ENCODE data around the gene RMND1. TPM values are rescaled to one million over a fixed set of nuclear protein-coding genes. Genes with fewer than 3 reads are reported as not detected.

Gene RMND1
- 14.9 and 17.1 TPM in 2 replicates for total RNA-seq

DNA sequence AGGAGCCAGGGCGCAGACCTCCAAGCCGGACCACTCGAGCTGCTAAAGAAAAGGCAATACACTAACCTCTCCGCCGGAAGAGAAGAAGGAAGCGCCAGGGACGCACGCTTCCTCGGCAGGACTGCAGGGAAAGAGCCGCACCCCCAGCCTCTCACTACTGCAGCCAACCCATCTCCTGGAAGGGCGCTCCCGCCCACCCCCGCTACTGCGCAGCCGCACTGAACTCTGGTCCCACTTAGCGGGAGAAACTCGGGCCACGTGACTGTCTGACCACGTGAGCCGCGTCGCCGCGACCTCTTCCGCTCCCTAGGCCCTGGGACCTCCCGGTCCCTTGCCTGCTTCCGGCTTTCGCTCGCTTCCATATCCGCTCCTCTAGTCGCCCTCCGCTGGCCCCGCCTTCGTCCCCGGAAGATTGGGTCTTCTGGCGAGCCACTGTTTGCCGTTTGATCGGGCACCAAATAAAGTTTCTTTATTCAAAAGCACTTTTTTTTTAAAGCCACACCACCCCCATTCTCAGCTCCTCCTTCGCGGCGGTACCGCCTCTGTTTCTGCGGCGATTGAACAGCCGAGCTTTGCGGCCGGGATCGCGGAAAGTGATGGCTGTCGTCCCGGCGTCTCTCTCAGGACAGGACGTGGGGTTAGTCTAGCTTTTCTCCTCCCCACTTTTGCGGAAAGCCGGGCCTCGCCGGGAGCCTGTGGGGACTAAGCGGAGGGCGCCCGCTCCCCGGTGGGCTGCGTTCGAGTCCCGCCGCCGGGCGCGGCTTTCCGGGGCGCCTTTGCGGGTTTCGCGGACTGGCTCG is at the start of gene RMND1:
RMND1 (minus strand) TSS at position 177 of the 800 bp plus-strand sequence. CDS start 6,315 bp downstream, outside the sequence.
- intact Hi-C loops (cut with micrococcal nuclease), result loop anchor here (1.0 to 10.0 kb wide), 9 partner anchors 23 to 1550 kb away; partner anchors contain the start of genes FBXO5 and MTRF1L

DNA sequence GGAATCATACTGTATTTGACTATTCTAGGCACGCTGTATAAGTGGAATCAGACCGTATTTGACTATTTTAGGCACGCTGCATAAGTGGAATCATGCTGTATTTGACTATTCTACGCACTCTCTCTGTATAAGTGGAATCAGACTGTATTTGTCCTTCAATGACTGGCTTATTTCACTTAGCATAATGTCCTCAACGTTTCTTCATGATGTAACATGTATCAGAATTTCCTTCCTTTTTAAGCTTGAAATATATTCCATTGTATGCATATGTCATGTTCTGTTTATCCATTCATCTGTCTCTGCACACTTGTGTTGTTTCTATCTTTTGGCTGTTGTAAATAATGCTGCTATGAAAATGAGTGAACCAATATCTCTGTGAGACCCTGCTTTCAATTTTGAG is 47.6 kb upstream of the RMND1 start:
- intact Hi-C loops (cut with micrococcal nuclease), result no loop called here

DNA sequence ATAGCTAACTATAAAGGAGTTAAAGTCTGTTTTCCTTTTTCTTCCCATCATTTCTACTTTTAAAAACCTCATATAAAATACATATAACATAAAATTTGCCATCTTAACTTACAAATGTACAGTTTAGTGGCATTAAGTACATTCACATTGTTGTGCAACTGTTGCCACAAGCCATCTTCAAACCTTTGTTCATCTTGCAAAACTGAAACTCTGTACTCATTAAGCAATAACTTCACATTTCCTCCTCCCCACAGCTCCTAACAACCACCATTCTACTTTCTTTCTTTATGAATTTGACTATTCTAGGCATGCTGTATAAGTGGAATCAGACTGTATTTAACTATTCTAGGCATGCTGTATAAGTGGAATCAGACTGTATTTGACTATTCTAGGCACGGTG is 46.4 kb upstream of the RMND1 start:
- intact Hi-C loops (cut with micrococcal nuclease), result no loop called here

- intact Hi-C loops (cut with micrococcal nuclease), result no loop called here
Measured at GRCh38 chr6:151497905-151498304, 46.0 kb upstream of the RMND1 start.

DNA sequence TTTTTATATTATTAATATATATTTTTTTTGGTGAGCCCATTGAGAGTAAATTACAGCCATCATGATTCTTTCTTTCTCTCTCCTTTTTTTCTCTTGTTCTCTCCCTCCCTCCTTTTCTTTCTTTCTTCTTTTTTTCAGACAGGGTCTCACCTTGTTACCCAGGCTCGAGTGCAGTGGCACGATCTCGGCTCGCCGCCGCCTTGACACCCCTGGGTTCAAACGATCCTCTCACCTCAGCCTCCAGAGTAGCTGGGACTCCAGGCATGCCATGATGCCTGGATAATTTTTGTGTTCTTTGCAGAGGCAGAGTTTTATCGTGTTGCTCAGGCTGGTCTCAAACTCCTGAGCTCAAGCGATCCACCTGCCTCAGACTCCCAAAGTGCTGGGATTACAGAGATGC is 43.5 kb upstream of the RMND1 start:
- intact Hi-C loops (cut with micrococcal nuclease), result no loop called here

DNA sequence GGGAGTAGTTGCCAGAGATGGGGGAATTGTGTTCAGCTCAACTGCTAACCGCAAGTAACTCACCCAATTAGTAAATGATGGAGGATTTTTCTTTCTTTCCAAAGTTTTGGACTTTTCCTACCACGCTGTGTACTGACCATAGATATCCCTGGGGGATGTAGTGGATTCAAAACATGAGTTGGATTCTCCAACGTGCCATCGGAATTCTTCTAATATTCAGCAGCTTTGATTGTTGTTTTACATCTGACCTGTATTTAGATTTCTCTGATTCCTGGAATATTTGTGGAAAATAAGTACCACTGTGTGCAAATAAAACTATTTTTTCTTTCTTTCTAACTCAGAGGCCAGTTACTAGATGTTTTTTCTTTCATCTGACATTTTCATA is 43.0 kb upstream of the RMND1 start:
- intact Hi-C loops (cut with micrococcal nuclease), result no loop called here

DNA sequence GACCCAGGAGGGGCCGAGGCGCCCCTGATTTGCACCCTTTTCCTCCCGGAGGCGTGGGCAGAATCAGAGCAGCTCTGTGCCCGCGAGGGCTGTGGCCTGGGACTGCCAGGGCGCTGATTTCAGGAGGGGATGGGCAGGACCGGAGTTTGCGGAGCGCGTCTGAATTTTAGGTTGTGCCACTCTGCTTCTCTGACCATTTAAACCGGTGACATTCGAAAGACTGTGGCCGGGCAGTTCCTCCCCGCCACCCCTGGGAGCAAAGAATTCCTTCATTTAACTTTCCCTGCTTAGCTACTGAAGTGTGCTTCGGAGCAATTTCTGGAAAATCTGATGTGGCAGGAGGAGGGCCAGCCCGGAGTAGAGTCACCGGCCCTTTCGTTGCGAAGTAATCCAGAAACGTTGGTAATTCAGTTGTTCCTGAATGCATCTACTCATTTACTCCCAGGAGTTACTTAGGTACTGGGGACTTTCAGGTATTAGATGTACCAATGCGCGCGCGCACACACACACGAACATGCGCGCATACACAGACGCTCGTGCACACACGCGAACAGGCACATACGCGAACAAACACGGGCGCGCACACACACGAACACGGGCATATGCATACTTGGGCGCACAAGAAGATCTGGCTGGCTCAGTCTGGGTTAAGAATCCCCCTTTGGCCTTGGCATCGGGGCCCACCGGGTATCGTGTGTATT is 42.5 kb upstream of the RMND1 start:
- intact Hi-C loops (cut with micrococcal nuclease), result no loop called here

- intact Hi-C loops (cut with micrococcal nuclease), result no loop called here
Measured at GRCh38 chr6:151493804-151494234, 41.9 kb upstream of the RMND1 start, which contains the start of gene CCDC170. TSS of gene CCDC170 (plus strand) at chr6:151494017. CDS start at chr6:151494129, 112 bp downstream.

GRCh38 chr6:151493161-151493803 is 41.4 kb upstream of the RMND1 start:
- intact Hi-C loops (cut with micrococcal nuclease), result no loop called here

- intact Hi-C loops (cut with micrococcal nuclease), result no loop called here
Measured at GRCh38 chr6:151490996-151491395, 39.1 kb upstream of the RMND1 start.

DNA sequence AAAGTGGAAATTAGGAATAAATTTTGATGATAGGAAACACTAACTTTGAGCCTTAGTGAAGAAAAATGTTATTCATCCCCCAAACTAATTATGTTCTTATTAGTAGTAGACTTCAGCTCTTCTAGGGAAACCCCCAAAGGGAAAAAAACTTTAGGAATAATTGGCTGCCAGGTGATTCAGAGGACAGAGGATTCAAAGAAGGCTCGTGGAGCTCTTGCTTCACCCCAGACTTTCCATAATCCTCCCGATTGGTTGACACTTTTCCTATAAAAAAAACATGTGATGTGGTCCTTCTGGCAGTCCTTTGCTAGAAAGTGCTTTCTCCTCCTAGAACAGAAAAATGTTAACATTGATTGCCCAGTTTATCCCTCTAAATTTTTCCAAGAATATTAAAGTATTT is 36.3 kb upstream of the RMND1 start:
- intact Hi-C loops (cut with micrococcal nuclease), result no loop called here

- intact Hi-C loops (cut with micrococcal nuclease), result no loop called here
Measured at GRCh38 chr6:151483994-151484393, 32.1 kb upstream of the RMND1 start.

DNA sequence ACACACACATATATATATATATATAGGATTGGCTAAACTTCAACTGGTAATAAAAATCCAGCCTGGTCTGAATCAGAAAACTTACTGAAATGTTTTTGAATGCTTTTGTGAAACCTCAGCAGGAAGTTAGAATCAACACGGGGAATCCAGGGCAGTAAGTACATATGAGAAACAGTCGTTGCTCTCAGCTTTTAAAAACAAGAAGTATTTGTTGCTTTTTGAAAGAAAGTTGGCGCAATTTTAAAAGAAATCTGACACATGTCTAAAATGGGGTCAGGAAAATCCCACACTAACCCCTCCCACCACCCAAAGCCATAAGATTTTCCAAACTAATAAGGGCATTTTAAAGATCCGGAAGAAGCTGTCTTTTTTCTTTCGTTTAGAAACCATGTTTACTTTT is 30.4 kb upstream of the RMND1 start:
- intact Hi-C loops (cut with micrococcal nuclease), result no loop called here

DNA sequence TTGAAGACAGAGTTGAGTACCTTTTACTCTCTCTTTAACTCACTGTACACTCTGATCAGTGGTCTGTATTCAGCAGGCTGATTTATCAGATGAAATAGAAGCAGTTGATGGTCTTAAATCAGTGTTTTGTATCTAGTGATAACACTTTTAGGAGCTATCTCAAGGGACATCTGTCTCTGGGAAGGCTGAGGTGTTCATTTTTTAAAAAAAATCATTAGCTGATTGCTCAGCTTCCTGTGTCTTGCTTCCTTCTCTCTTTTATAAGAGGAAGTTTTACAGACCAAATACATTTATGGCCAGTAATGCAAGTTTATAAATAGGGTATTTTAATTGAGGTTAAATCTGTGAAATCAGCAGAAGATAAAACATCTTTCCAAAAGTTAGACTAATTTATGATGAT is 29.9 kb upstream of the RMND1 start:
- intact Hi-C loops (cut with micrococcal nuclease), result no loop called here

DNA sequence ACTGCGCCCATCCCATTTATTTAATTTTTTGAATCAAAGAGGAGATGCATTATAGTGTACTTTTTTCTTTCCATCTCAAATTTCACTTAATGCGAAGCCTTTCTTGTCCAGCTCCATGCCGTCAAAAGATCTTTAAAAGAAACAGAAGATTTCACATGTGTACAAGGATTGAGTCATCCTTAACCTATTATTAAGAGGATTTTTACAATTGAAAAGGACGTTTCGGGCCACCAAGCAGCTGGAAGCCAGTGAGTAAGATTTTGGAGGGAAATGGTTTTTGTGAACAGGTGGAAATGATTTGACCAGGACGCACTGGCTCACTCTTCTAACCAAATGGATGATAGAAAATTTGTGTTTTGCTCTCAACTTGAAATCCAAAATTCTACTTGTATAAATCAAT is 26.7 kb upstream of the RMND1 start:
- intact Hi-C loops (cut with micrococcal nuclease), result loop anchor here (5.0 kb wide), 1 partner anchor 586 kb away; no protein-coding TSS in a partner anchor

DNA sequence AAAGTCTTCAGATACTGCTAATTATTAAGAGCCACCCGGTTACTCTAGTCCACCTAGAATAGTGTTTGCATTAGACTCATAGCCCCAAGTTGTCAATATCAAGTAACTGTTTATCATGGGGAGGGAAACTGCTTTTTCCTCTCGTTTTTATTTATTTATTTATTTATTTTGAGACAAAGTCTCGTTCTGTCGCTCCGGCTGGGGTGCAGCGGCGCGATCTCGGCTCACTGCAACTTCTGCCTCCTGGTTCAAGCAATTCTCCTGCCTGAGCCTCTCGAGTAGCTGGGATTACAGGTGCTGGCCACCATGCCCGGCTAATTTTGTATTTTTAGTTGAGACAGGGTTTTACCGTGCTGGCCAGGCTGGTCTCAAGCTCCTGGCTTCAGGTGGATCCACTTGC is 25.8 kb upstream of the RMND1 start:
- intact Hi-C loops (cut with micrococcal nuclease), result loop anchor here (5.0 kb wide), 1 partner anchor 585 kb away; no protein-coding TSS in a partner anchor

GRCh38 chr6:151475653-151476523 is 24.0 kb upstream of the RMND1 start:
- intact Hi-C loops (cut with micrococcal nuclease), result loop anchor here (1.0 to 5.0 kb wide), 3 partner anchors 23 to 584 kb away; partner anchors contain the start of gene RMND1

DNA sequence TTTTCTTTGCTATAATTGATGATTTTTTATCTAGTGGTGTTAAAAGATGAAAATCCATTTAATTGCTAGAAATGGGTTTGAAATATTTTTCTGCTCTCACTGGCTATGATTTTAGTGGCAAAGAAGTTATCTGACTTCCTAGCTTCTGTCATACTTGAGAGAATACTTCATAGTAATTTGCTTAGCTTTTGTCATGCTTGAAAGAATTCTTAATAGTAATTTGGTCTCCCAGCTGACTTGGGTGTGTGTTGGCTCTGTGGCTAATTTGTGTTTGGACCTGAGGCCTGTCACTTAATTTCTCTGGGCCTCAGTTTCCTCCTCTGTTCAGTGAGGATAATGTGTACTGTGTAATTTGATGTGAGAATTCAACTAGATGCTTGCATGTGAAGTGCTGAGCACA is 12.8 kb upstream of the RMND1 start:
- intact Hi-C loops (cut with micrococcal nuclease), result no loop called here

DNA sequence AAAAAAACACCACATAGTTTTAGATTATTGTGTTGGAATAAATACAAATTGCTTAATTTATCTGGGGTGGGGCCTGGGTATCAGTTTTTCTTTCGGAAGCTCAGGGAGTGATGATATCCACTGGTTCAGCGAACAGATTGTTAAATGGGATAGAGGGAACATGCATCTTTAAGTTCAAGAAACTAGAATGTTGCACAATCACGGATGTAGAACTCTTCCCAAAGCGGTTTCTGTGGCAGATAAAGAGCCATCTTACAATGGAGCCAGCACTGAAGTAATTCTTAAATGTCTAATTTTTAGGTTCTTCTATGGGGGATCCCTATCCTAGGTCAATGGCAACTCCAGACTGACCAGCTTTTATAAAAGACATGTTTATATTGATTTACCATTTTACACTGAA is 9.7 kb upstream of the RMND1 start:
- intact Hi-C loops (cut with micrococcal nuclease), result no loop called here

DNA sequence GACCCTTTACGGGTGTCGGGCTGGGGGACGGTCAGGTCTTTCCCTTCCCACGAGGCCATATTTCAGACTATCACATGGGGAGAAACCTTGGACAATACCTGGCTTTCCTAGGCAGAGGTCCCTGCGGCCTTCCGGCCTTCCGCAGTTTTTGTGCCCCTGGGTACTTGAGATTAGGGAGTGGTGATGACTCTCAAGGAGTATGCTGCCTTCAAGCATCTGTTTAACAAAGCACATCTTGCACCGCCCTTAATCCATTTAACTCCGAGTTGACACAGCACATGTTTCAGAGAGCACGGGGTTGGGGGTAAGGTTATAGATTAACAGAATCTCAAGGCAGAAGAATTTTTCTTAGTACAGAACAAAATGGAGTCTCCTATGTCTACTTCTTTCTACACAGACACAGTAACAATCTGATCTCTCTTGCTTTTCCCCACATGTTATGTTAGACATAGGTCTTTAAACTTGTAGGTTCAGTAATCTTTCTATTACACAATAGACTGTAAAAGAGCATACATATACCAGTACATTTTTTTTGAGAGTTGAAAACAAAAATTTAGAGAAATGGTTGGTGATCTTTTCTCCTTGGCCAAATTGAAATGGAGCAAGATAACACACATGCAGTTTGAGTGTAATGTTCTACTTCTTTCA is 3.9 kb upstream of the RMND1 start:
- intact Hi-C loops (cut with micrococcal nuclease), result loop anchor here (10.0 kb wide), 1 partner anchor 171 kb away; no protein-coding TSS in a partner anchor
